ENCODE measurements around the gene MAP7.

The MAP7 gene

GRCh38 chr6:136343275-136343674, 206.9 kb downstream of the MAP7 start:
- DNase-seq (ENCODE audit: low read depth in 4 of 4, low spot score in 1 of 4), result no peak

GRCh38 chr6:136341967-136342366, 208.3 kb downstream of the MAP7 start:
- DNase-seq (ENCODE audit: low read depth in 4 of 4, low spot score in 1 of 4), result no peak

- no peak for DNase-seq (ENCODE audit: low read depth in 4 of 4, low spot score in 1 of 4)
Measured at GRCh38 chr6:136341367-136341766, 208.9 kb downstream of the MAP7 start.

- no peak for DNase-seq (ENCODE audit: low read depth in 4 of 4, low spot score in 1 of 4)
Measured at GRCh38 chr6:136338486-136338885, 211.7 kb downstream of the MAP7 start.

GRCh38 chr6:136337606-136338005, 212.6 kb downstream of the MAP7 start:
- no peak for DNase-seq (ENCODE audit: low read depth in 4 of 4, low spot score in 1 of 4)

GRCh38 chr6:136337121-136337520, 213.1 kb downstream of the MAP7 start:
- no peak for DNase-seq (ENCODE audit: low read depth in 4 of 4, low spot score in 1 of 4)

- DNase-seq (ENCODE audit: low read depth in 4 of 4, low spot score in 1 of 4), result no peak
Measured at GRCh38 chr6:136335736-136336363, 214.4 kb downstream of the MAP7 start.

GRCh38 chr6:136334853-136335252, 215.4 kb downstream of the MAP7 start:
- no peak for DNase-seq (ENCODE audit: low read depth in 4 of 4, low spot score in 1 of 4)

GRCh38 chr6:136334465-136334846, 215.8 kb downstream of the MAP7 start:
- no peak for DNase-seq (ENCODE audit: low read depth in 4 of 4, low spot score in 1 of 4)

GRCh38 chr6:136333824-136334464, 216.3 kb downstream of the MAP7 start:
- DNase-seq (ENCODE audit: low read depth in 4 of 4, low spot score in 1 of 4), result no peak

GRCh38 chr6:136331461-136331860, 218.8 kb downstream of the MAP7 start:
- no peak for DNase-seq (ENCODE audit: low read depth in 4 of 4, low spot score in 1 of 4)

- DNase-seq (ENCODE audit: low read depth in 4 of 4, low spot score in 1 of 4), result no peak
Measured at GRCh38 chr6:136330634-136331033, 219.6 kb downstream of the MAP7 start.

GRCh38 chr6:136326038-136326553, 224.1 kb downstream of the MAP7 start:
- DNase-seq (ENCODE audit: low read depth in 4 of 4, low spot score in 1 of 4), result no peak

GRCh38 chr6:136324686-136325380, 225.4 kb downstream of the MAP7 start:
- no peak for DNase-seq (ENCODE audit: low read depth in 4 of 4, low spot score in 1 of 4)

GRCh38 chr6:136323431-136324112, 226.7 kb downstream of the MAP7 start:
- DNase-seq (ENCODE audit: low read depth in 4 of 4, low spot score in 1 of 4), result no peak

- no peak for DNase-seq (ENCODE audit: low read depth in 4 of 4, low spot score in 1 of 4)
Measured at GRCh38 chr6:136319732-136320131, 230.5 kb downstream of the MAP7 start.

GRCh38 chr6:136318676-136319075, 231.5 kb downstream of the MAP7 start:
- DNase-seq (ENCODE audit: low read depth in 4 of 4, low spot score in 1 of 4), result no peak

- DNase-seq (ENCODE audit: low read depth in 4 of 4, low spot score in 1 of 4), result no peak
Measured at GRCh38 chr6:136317971-136318370, 232.3 kb downstream of the MAP7 start.

GRCh38 chr6:136317021-136317694, 233.1 kb downstream of the MAP7 start:
- DNase-seq (ENCODE audit: low read depth in 4 of 4, low spot score in 1 of 4), result peak in 3 of 4 experiments; percentile 18 to 36 (median 26)

GRCh38 chr6:136315594-136315993, 234.6 kb downstream of the MAP7 start:
- no peak for DNase-seq (ENCODE audit: low read depth in 4 of 4, low spot score in 1 of 4)

- no peak for DNase-seq (ENCODE audit: low read depth in 4 of 4, low spot score in 1 of 4)
Measured at GRCh38 chr6:136312975-136313374, 237.2 kb downstream of the MAP7 start.

All from stimulated activated CD4-positive, alpha-beta T cell treated with anti-CD3 and anti-CD28 coated beads, Interleukin-1b, Interleukin-23, amount 100 ng/mL, for 24 hours (primary cell).